CMK (cell line): ENCODE measurements around the gene ZBED2.

ENCODE experiments used
- DNase-seq: peaks from one replicate; pipeline ENCODE4 v3.0.0-alpha.2; 2010; ENCODE audit warnings: low read depth

The ZBED2 gene

GRCh38 chr3:111603679-111604078 lies 8.5 kb upstream of the ZBED2 start:
- DNase-seq = no peak

GRCh38 chr3:111601810-111602209 lies 6.7 kb upstream of the ZBED2 start:
- no peak for DNase-seq

GRCh38 chr3:111598552-111598951 lies 3.4 kb upstream of the ZBED2 start:
- no peak for DNase-seq

GRCh38 chr3:111598139-111598538 lies 3.0 kb upstream of the ZBED2 start:
- DNase-seq = no peak

- no peak for DNase-seq
These were observed 1.2 kb upstream of the ZBED2 start for GRCh38 chr3:111596328-111596727.

GRCh38 chr3:111594781-111595180 lies 365 bp downstream of the ZBED2 start:
- DNase-seq = no peak

GRCh38 chr3:111594205-111594604 lies 941 bp downstream of the ZBED2 start:
- DNase-seq = no peak

- DNase-seq = no peak
These were observed 1.5 kb downstream of the ZBED2 start for GRCh38 chr3:111593666-111594065.

- DNase-seq = no peak
These were observed 2.2 kb downstream of the ZBED2 start for GRCh38 chr3:111592936-111593335.

- DNase-seq = no peak
These were observed 3.0 kb downstream of the ZBED2 start for GRCh38 chr3:111592143-111592542.

GRCh38 chr3:111591555-111591954 lies 3.6 kb downstream of the ZBED2 start:
- DNase-seq = no peak

- no peak for DNase-seq
These were observed 5.0 kb downstream of the ZBED2 start for GRCh38 chr3:111590143-111590491.

GRCh38 chr3:111589303-111590142 lies 5.6 kb downstream of the ZBED2 start:
- no peak for DNase-seq

- no peak for DNase-seq
These were observed 6.6 kb downstream of the ZBED2 start for GRCh38 chr3:111588527-111588926.

GRCh38 chr3:111585217-111585616 lies 9.9 kb downstream of the ZBED2 start:
- DNase-seq = no peak

GRCh38 chr3:111584744-111585143 lies 10.4 kb downstream of the ZBED2 start:
- no peak for DNase-seq

- no peak for DNase-seq
These were observed 13.0 kb downstream of the ZBED2 start for GRCh38 chr3:111582120-111582474.

GRCh38 chr3:111581403-111582119 lies 13.6 kb downstream of the ZBED2 start:
- no peak for DNase-seq

- no peak for DNase-seq
These were observed 15.7 kb downstream of the ZBED2 start for GRCh38 chr3:111579495-111579894.

- no peak for DNase-seq
These were observed 16.3 kb downstream of the ZBED2 start for GRCh38 chr3:111578867-111579266.

- DNase-seq = no peak
These were observed 17.1 kb downstream of the ZBED2 start for GRCh38 chr3:111577798-111578685.

GRCh38 chr3:111577113-111577512 lies 18.0 kb downstream of the ZBED2 start:
- DNase-seq = no peak
